Measurements from ENCODE around the gene SDK1. TPM values are rescaled to one million over a fixed set of nuclear protein-coding genes. Genes with fewer than 3 reads are reported as not detected.

SDK1 gene
- total and polyA plus RNA-seq, 11 donors = 2.2 to 5.8 (median 3.4) TPM

DNA sequence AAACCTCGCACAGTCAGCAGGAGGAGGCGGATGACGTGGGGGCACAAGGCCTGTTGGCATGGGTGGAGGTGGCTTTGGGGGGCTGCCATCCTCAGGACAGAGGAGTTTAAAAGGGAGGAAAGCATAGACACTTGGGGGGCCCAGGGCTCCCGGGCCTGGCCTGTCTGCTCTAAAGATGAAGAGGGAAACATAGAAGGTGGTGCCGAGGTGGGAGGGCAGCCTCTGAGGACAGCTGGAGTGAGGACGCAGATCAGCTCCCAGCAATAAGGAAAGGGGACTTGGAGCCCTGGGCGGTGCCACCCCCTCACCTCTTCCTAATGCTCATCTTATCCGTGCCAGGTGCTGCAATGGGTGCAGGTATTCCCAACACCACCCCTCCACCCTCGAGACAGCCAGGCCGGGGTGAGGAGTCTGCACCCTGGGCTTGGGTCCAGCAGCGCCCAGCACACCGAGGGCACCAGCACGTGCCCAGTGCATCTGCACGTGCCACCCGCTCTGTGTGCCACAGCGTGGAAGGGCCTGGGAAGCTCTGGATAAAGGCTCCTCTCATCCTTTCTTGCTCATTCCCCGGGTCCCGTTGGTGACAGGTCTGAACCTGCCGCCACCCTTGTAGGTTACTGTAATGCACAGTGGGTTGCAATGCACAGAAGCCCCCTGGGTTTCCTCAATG lies 815.0 kb downstream of the SDK1 start:
- DNase-seq = no peak
- Histone ChIP-seq H3K4me1 (no peaks in the 10 kb centered on the region), H3K36me3 (no peaks in the 10 kb centered on the region), H3K4me3 (no peak overlapping the region), H3K27me3 (no peaks in the 10 kb centered on the region), H3K9me3 (peaks cover 0 to 27% (median 12%) of the 10 kb centered on the region in 12 donors), H3K27ac (no peak overlapping the region)
- intact Hi-C loops (cut with DNase I) = no loop called here
- no peak for ATAC-seq
- no peak for TF ChIP-seq POLR2A (IDR thresholded peaks at IDR 0.05)
- TF ChIP-seq CTCF (IDR thresholded peaks at IDR 0.05) = no peak
- WGBS, 4 donors = 85 to 95% (median 94%) methylated on average over 9 to 19 of the region's 19 CpGs

DNA sequence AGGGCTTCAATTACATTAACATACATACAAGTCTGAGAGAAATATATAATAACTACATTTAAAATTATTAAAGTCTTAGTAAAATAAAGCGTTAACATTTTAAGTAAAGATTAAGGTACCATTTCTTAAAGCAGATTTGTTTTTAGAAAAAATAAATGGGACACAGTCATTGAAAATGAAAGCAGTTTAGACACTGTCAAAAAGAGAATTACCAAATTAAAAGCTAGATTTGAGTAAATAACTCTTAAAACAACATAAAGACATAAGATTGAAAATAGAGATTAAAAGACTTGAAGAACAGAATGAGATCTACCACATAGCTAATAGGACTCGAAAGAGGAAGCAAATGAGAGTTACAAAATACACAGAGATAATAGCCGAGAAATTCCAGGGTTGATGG lies 818.8 kb downstream of the SDK1 start:
- Histone ChIP-seq H3K36me3 (no peaks in the 10 kb centered on the region), H3K9me3 (peaks cover 0 to 36% (median 14%) of the 10 kb centered on the region in 12 donors), H3K4me3 (no peak overlapping the region), H3K27ac (no peak overlapping the region), H3K4me1 (no peaks in the 10 kb centered on the region), H3K27me3 (no peaks in the 10 kb centered on the region)
- ATAC-seq (no peak), DNase-seq (no peak)
- WGBS, 4 donors = 89 to 93% (median 91%) methylated on average over 3 of the region's 3 CpGs
- intact Hi-C loops (cut with DNase I) = no loop called here
- no peak for TF ChIP-seq POLR2A (IDR thresholded peaks at IDR 0.05)
- TF ChIP-seq CTCF (IDR thresholded peaks at IDR 0.05) = no peak

DNA sequence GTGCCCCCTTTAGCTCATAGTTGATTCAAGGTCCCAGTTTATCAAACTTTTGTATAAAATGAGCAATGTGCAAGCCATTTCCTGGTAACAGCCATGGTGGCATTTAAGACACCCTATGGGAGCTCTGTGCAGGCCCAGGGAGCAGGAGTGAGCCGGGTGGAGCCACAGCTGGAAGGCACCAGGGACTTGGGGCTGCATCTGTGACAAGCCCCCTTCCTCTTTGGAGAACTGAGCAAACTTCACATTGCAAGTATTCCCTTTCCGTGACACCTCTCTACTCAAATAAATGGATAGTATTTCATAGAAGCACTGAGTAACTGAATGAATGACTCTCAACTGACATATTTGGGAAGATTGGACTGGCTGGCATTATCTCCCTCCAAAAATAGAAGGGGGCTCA lies 822.3 kb downstream of the SDK1 start:
- intact Hi-C loops (cut with DNase I) = no loop called here
- 84 to 92% (median 88%) methylated on average over 2 of the region's 2 CpGs for WGBS, 4 donors
- no peak overlapping the region for H3K27ac ChIP-seq

GRCh38 chr7:4123823-4124222 lies 822.8 kb downstream of the SDK1 start:
- ATAC-seq = no peak
- Histone ChIP-seq H3K27me3 (no peaks in the 10 kb centered on the region), H3K4me1 (no peaks in the 10 kb centered on the region), H3K27ac (no peak overlapping the region), H3K9me3 (peaks cover 0 to 31% (median 14%) of the 10 kb centered on the region in 12 donors), H3K36me3 (no peaks in the 10 kb centered on the region), H3K4me3 (no peak overlapping the region)
- TF ChIP-seq POLR2A (IDR thresholded peaks at IDR 0.05) (no peak), CTCF (IDR thresholded peaks at IDR 0.05) (no peak)
- DNase-seq = peak in 1 of 5 donors; percentile 38
- WGBS, 4 donors = 74 to 88% (median 83%) methylated on average over 7 to 8 of the region's 8 CpGs
- intact Hi-C loops (cut with DNase I) = no loop called here

More for the DNA sequence above, 822.3 kb downstream of the SDK1 start:
- no peak for ATAC-seq
- Histone ChIP-seq H3K4me1 (no peaks in the 10 kb centered on the region), H3K4me3 (no peak overlapping the region), H3K36me3 (no peaks in the 10 kb centered on the region), H3K27me3 (no peaks in the 10 kb centered on the region), H3K9me3 (peaks cover 0 to 36% (median 14%) of the 10 kb centered on the region in 12 donors)
- no peak for DNase-seq
- TF ChIP-seq CTCF (IDR thresholded peaks at IDR 0.05) (no peak), POLR2A (IDR thresholded peaks at IDR 0.05) (no peak)
